Body of pancreas (tissue), 4 donors: ENCODE measurements around the gene ABHD18. TPM values are rescaled to one million over a fixed set of nuclear protein-coding genes. Genes with fewer than 3 reads are reported as not detected.
"Not testable (repeated sequence)": the region's sequence is repeated elsewhere in the genome, so short reads cannot be mapped to it uniquely, and the experiment has no call there.

Experiments used
- ATAC-seq: fragments of 150-250 bp; one replicate; pipeline ENCODE4 v1.9.1; 2016
- DNase-seq, 4 donors: peaks; one replicate each; pipeline ENCODE4 v3.0.0-alpha.2; 2019
- H3K27ac ChIP-seq, 4 donors: fragments of 200-600 bp; sonication (generic); 1 replicate in 3 of 4; 2 replicates in 1 of 4; pipeline versions ENCODE4 v1.5.1 to v1.6.1; 2016 to 2019; ENCODE audit warnings: mild to moderate bottlenecking in 1 of 4, mixed read lengths in 1 of 4, moderate library complexity in 1 of 4
- H3K27me3 ChIP-seq, 2 donors: fragments of 200-600 bp; sonication (generic); one replicate each; pipeline ENCODE4 v1.6.0; 2016; ENCODE audit warnings: mild to moderate bottlenecking in 1 of 2
- H3K36me3 ChIP-seq, 2 donors: fragments of 200-600 bp; sonication (generic); replicated peaks in 1 of 2; 2 replicates each; pipeline ENCODE4 v1.5.1; 2016; ENCODE audit warnings: low read depth in 2 of 2; ENCODE audit not compliant: insufficient read depth in 1 of 2
- H3K4me1 ChIP-seq: fragments of 200-600 bp; sonication (generic); one replicate; pipeline ENCODE4 v1.6.0; 2016
- H3K4me3 ChIP-seq, 2 donors: fragments of 200-600 bp; sonication (generic); 1 replicate in 1 of 2; 2 replicates in 1 of 2; pipeline ENCODE4 v1.5.1; 2016 to 2019
- H3K9me3 ChIP-seq, 3 donors: fragments of 200-600 bp; sonication (generic); 1 replicate in 2 of 3; 2 replicates in 1 of 3; pipeline ENCODE4 v1.5.1; 2016
- POLR2A ChIP-seq, 3 donors: fragments of 450-650 bp; IDR thresholded peaks; one replicate each; pipeline ENCODE4 v1.6.1; 2016; ENCODE audit warnings: antibody characterized with exemption in 3 of 3, mild to moderate bottlenecking in 2 of 3
- WGBS, 2 donors: methylation state at CpG; one replicate each; pipeline ENCODE4 v1.1.5; 2017; 5-methylcytosine and 5-hydroxymethylcytosine counted together
- intact Hi-C: fragments of 100-400 bp; cut with DNase I; formaldehyde crosslinking; loops from one replicate; pipeline ENCODE4 v1.15.1; 2023
- total RNA-seq, 2 donors: library from RNA; depleted of rRNA; stranded (reverse); fragments of >200 nt; gene quantifications; one replicate each; pipeline ENCODE4 v1.1.0, GENCODE V29; 2016
- TF ChIP-seq, protein P1 (sequence below), 7 experiments: fragments of 450-650 bp in 4 of 7; fragments of 200-600 bp in 3 of 7; sonication (generic) in 3 of 7; IDR thresholded peaks; one replicate each; pipeline ENCODE4 v1.5.1; 2016 to 2019; ENCODE audit warnings: antibody characterized with exemption in 7 of 7

The ABHD18 gene
- total RNA-seq, 2 donors from 2014 or later, result 10.1 to 10.5 TPM

GRCh38 chr4:127965803-127966175 lies 583 bp downstream of the ABHD18 start:
- peak overlapping the region; percentile 95 to 99 (median 98) for H3K27ac ChIP-seq
- H3K9me3 ChIP-seq, result no peaks in the 10 kb centered on the region
- ATAC-seq (peak; percentile 61), DNase-seq (peak; percentile 77 to 88 (median 84))
- 1% methylated on average over 15 of the region's 15 CpGs for WGBS, 2 donors
- peak overlapping the region; percentile 54 to 92 for H3K4me3 ChIP-seq
- intact Hi-C loops, result no loop called here
- H3K27me3 ChIP-seq, result no peaks in the 10 kb centered on the region
- H3K36me3 ChIP-seq, result no peaks in the 10 kb centered on the region
- H3K4me1 ChIP-seq, result peaks cover 42% of the 10 kb centered on the region
- TF ChIP-seq, protein P1, sequence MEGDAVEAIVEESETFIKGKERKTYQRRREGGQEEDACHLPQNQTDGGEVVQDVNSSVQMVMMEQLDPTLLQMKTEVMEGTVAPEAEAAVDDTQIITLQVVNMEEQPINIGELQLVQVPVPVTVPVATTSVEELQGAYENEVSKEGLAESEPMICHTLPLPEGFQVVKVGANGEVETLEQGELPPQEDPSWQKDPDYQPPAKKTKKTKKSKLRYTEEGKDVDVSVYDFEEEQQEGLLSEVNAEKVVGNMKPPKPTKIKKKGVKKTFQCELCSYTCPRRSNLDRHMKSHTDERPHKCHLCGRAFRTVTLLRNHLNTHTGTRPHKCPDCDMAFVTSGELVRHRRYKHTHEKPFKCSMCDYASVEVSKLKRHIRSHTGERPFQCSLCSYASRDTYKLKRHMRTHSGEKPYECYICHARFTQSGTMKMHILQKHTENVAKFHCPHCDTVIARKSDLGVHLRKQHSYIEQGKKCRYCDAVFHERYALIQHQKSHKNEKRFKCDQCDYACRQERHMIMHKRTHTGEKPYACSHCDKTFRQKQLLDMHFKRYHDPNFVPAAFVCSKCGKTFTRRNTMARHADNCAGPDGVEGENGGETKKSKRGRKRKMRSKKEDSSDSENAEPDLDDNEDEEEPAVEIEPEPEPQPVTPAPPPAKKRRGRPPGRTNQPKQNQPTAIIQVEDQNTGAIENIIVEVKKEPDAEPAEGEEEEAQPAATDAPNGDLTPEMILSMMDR (IDR thresholded peaks at IDR 0.05), result no peak
- TF ChIP-seq POLR2A (IDR thresholded peaks at IDR 0.05), result no peak

DNA sequence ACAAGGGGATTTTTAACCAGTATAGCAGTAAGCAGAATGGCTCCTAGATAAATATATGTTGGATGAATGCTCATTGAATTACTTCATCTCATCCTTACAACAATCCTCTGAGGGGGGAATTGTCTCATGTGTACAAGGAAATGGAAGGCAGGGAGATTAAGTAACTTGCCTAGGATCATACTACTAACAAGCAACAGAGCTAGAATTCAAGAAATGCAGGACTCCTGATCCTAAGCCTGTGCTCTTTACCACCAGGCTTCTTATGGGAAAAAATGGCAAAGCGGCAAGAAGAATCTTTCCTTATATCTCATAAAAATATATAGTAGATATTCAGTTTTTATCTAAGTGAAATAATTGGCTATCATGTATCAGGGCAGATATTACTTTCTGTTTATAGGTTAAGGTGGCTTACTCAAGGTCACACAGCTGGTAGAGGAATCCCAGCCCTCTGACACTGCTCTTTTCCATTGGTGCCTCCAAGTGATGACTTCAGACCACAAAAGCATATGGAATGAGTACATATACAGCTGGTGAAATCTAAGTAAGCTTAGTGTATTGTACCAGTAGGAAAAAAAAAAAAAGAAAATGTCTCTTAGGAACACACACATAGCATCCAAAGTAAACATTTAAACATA lies 2.1 kb downstream of the ABHD18 start:
- ATAC-seq (no peak), DNase-seq (no peak)
- TF ChIP-seq, protein P1 (IDR thresholded peaks at IDR 0.05), result no peak
- TF ChIP-seq POLR2A (IDR thresholded peaks at IDR 0.05), result no peak
- 78 to 97% methylated on average over 1 of the region's 1 CpG for WGBS, 2 donors
- intact Hi-C loops, result no loop called here
- Histone ChIP-seq H3K27ac (peak overlapping the region in 3 of 4 donors; percentile 95 to 99 (median 98)), H3K36me3 (no peaks in the 10 kb centered on the region), H3K4me1 (peaks cover 42% of the 10 kb centered on the region), H3K27me3 (no peaks in the 10 kb centered on the region), H3K9me3 (no peaks in the 10 kb centered on the region), H3K4me3 (no peak overlapping the region)

DNA sequence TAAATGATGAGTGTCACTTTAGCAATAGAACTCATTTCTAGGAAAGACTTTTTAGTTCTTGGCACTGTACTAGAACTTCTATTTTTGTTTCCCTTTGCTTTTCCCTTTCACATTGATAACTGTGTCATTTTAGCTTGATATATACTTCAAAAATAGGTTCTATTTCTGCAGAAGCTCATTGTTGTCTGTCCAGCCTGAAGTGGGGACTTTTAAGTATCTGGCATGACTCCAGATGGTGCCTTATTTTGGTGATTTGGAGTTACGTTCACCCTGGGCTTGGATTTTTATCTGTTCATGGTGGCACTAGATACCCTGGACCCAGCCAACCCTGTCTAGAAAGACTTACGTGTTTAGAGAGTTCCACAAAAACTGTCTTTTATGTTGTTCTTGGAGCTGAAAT lies 3.4 kb downstream of the ABHD18 start:
- H3K36me3 ChIP-seq, result no peaks in the 10 kb centered on the region
- H3K4me3 ChIP-seq, result no peak overlapping the region
- no peak for ATAC-seq
- 35 to 39% methylated on average over 2 of the region's 2 CpGs for WGBS, 2 donors
- no peak for DNase-seq
- H3K27me3 ChIP-seq, result no peaks in the 10 kb centered on the region
- H3K27ac ChIP-seq, result no peak overlapping the region
- TF ChIP-seq POLR2A (IDR thresholded peaks at IDR 0.05), result no peak
- TF ChIP-seq, protein P1 (IDR thresholded peaks at IDR 0.05), result no peak
- peaks cover 31% of the 10 kb centered on the region for H3K4me1 ChIP-seq
- intact Hi-C loops, result no loop called here
- no peaks in the 10 kb centered on the region for H3K9me3 ChIP-seq

- WGBS, 2 donors, result 68 to 69% methylated on average over 4 of the region's 4 CpGs
- H3K4me1 ChIP-seq, result peaks cover 26% of the 10 kb centered on the region
- H3K27ac ChIP-seq, H3K4me3 ChIP-seq, DNase-seq, H3K9me3 ChIP-seq, H3K36me3 ChIP-seq, H3K27me3 ChIP-seq, ATAC-seq, intact Hi-C loops: not testable (repeated sequence)
These were observed 5.7 kb downstream of the ABHD18 start for GRCh38 chr4:127970925-127971324.

DNA sequence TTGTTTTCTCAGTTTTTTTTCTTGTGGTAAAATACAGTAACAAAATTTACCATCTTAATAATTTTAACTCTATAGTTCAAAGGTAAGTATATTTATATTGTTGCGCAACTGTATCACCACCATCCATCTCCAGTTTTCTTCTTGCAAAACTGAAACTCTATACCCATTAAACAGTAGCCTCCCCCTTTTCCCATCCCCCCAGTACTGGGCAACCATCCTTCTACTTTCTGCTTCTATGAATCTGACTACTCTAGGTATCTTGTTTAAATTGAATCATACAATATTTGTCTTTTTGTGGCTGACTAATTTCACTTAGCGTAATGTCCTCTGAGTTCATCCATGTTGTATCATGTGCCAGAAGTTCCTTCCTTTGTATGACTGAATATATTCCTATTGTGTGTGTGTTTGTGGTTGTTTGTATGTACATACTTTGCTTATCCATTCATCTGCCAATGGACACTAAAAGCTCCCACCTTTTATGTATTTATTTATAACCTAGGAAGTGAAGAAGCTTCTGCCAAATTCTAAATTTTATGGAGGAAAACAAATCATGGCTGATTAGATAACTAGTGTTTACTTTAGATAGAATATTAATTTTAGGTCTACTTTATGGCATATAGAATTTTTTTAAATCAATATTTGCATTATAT lies 10.0 kb downstream of the ABHD18 start:
- no peak overlapping the region for H3K4me3 ChIP-seq
- H3K4me1 ChIP-seq, result peaks cover 5% of the 10 kb centered on the region
- no peaks in the 10 kb centered on the region for H3K36me3 ChIP-seq
- H3K9me3 ChIP-seq, result no peaks in the 10 kb centered on the region
- DNase-seq (no peak), ATAC-seq (no peak)
- TF ChIP-seq, protein P1 (IDR thresholded peaks at IDR 0.05), result no peak
- no peak for TF ChIP-seq POLR2A (IDR thresholded peaks at IDR 0.05)
- 77 to 80% methylated on average over 2 of the region's 2 CpGs for WGBS, 2 donors
- intact Hi-C loops, result no loop called here
- H3K27ac ChIP-seq, result no peak overlapping the region
- H3K27me3 ChIP-seq, result no peaks in the 10 kb centered on the region
